Medulla oblongata (tissue), 1 donor: ENCODE measurements around the gene LTBP1.

Source experiments
- DNase-seq: peaks from one replicate; pipeline ENCODE4 v3.0.0-alpha.2; 2015; ENCODE audit errors: extremely low spot score

The LTBP1 gene

GRCh38 chr2:33115728-33116127, 169.0 kb downstream of the LTBP1 start:
- no peak for DNase-seq

DNA sequence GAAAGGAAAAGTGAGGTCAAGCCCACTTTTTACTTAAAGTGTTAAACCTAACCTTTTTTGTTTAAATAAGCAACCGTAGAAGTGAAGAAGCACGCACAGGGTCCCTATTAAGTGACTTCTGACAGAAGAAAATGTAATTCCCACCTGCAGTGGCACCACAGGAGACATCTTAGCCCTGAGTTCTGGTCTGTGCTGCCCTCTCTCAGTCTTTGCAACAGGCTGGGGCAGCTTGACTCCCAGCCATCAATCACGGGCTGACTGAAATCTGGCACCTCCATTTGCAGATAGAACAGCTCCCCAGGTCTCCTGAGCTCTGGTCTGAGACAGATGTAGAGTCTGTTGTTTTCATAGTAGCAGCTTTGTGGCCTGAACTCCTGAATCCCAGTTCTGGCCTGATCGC, 170.0 kb downstream of the LTBP1 start:
- DNase-seq = no peak

DNA sequence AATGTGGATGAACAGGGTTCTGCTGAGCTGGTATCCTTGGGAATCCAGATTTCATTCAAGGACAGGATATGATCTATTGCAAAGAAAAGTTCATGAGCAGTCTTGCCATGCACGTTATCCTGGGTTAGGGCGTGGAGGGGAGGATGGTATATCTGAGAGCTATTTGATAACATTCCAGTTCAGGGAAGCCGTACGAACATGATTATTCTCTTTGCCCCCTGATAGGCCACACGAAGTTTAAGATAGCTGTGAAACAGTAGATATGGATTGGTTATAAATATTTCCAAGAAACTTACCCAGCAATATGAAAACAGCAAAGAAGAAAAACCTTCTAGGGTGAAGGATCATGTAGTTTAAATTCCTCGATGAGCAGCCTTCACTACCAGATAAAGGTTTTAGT, 171.9 kb downstream of the LTBP1 start:
- DNase-seq = no peak

DNA sequence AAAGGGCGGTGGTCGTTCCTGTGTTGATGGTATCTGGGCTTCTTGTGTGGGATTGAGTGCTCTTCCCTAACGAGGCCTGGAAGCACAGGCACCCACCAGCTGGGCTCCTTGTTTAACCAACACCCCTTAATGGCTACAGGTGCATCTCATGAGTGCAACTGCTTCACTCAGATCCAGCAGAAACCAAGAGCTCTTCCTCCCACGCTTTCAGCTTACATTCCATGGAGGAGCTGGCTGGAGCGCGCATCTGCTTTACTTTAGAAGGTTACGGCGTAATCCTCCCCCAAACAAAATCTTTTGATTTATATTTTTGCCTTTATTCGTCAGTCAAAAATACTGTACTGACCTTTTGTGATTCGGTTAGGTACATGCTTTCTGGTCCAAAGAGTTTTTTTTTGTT, 174.7 kb downstream of the LTBP1 start:
- DNase-seq = no peak

DNA sequence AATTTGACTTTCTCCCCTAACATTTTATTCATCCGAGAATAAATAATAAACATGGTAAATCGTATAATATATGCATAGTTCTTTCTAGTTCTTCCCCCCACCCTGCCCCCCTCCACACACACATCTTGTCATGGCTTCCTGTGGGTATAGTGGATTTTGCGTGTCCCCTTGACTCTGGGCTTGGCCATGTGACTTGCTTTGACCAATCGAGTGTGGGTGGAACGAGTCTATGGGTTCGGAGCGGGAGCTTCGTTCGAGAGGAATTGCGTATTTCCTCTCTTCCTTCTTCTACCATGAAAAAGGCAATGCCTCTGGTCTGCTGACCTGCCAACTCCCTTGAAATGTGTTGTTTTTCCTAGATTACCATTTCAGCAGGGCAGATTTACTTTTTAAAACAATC, 175.2 kb downstream of the LTBP1 start:
- DNase-seq = no peak

DNA sequence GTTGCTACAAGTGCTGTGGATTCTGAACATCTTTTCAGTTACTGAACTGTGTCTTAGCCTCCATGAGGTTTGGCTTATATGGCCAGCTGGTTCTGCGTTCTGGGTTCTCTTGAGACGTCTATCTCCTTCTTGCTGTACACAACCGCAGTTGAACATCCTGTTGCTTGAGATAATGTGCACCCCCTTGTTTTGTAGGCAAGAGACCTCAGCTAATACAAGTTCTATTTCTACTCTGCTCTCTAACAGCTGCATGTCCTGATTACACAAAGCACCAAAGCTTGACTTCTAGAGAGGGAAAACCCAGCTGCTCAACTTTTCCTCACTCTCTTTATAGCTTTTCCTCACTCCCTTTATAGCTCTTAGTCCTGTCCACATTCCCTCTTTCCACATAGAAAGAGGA, 176.0 kb downstream of the LTBP1 start:
- DNase-seq = no peak

GRCh38 chr2:33123216-33123615, 176.5 kb downstream of the LTBP1 start:
- no peak for DNase-seq

GRCh38 chr2:33126552-33126951, 179.8 kb downstream of the LTBP1 start:
- DNase-seq = no peak

- DNase-seq = no peak
Measured at GRCh38 chr2:33126958-33127357, 180.2 kb downstream of the LTBP1 start.

DNA sequence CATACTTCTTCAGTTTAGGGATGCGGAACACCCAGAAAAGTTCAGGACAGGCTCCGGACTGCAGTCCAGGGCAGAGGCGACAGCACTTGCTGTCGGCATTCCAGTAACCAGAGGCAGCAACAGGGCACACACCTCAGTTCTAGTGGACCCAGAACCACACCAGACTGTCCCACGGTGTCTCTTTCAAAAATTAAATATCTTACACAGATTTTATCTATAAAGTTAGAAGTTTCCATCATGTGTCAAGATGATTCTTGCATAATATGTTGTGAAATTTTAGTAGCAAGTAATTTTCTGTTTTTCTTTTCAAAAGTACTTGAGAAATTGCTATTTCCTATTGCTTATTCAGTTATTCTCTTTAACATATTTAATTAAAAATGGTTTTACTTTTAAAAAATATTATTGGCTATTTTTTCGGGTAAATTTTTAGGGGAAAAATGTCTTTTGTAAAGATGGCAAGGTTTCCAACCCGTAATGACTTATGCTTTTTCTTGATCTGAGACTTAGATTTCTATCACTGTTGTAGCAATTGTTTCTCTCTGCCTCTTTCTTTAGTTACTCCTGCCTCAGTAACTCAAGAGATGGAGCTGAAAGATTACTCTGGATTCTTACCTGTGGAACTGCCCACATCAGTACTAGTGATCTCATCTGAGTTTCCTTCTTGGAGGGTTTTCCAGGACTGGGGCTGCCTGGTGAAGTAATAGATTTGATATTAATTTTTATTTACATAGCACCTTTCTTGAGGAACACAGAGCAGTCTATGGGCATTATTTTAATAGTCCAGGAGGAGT, 182.7 kb downstream of the LTBP1 start:
- no peak for DNase-seq

DNA sequence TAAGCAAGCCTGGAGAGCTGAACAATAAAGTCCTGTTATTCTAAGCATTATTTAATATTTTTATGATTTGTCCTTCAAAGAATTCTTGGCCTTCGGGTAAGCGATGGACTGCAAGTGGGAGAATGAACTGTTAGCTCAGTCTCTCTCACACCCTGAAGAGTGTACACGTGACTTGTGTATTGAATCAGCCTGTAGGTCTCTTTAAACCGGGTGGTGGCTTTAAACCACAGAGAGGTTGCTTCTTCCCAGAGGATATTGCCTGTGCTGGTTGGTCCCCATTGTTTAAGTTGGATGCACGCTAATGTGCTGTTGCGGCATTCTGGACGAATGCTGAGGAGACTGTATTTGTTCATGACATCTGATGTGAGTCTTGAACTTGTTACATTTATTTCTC, 183.3 kb downstream of the LTBP1 start:
- DNase-seq = no peak

GRCh38 chr2:33130544-33130943, 183.8 kb downstream of the LTBP1 start:
- no peak for DNase-seq

GRCh38 chr2:33131111-33131510, 184.4 kb downstream of the LTBP1 start:
- DNase-seq = no peak

DNA sequence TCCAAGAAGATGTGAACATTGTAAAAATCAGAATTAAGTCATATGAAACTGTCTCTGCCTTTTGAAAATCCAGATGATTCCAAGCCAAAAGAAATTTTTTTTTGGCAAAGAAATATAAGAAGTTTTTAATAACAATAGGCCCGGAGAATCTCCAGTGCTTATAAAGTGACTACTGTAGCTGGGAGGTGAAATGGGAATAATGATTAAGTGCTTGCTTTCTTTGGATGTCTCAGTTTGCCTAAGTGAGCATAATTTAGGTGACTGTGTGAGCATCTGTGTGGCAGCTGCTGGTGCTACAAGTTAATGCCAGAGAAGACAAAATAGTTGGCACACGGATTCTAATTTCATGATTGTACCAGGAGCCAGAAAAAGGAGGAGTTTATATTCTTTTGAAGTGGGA, 185.0 kb downstream of the LTBP1 start:
- DNase-seq = no peak

GRCh38 chr2:33133454-33133952, 186.8 kb downstream of the LTBP1 start:
- DNase-seq = no peak

GRCh38 chr2:33134086-33134771, 187.5 kb downstream of the LTBP1 start:
- peak; percentile 84 for DNase-seq

DNA sequence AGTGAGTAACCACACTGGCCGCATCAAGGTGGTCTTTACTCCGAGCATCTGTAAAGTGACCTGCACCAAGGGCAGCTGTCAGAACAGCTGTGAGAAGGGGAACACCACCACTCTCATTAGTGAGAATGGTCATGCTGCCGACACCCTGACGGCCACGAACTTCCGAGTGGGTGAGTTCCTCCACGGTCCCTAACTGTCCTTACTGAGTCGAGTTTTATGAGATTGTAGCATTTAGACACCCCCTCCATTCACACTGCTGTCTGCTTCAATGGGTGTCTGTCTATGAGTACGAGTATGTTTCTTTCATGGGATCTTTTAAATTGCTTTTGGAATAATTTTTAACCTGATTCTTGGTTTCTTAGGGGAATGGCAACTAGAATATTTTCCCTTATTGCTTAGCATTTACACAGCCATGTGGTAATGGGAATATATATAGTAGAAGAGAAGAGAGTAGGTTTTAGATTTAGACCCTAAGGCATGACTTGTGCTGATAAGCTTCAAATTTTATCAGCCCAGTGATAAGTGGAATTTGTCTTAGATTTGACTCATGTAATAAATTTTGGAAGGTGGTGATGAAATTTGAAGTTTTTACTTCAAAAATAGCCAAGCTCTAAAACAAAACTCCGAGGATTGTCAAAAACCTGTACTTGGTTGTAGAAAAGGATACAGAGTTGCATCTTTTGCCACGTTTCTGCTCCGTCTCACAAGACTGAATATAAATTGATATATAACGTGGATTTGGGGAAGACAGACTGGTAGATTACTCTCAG, 188.2 kb downstream of the LTBP1 start:
- peak; percentile 50 for DNase-seq

- peak; percentile 8 for DNase-seq
Measured at GRCh38 chr2:33135645-33136044, 188.9 kb downstream of the LTBP1 start.

DNA sequence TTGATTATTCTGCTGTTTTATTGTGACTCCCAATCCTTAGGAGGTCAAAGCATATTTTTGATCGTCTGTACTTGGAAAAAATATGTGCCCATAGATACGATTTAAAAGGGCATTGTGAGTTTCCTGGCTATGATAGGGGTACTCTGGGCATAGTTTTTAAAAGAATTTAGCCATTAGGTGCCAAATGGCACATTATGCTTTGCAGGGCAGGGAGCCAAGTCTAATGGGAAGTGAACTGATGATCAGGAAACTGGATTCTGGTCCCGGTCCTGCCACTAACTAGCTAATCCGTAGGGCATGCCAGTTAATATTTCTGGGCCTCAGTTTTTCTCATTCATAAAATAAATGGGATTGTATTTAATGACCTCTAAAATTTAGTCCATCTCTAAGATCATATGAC, 189.3 kb downstream of the LTBP1 start:
- peak; percentile 9 for DNase-seq

- DNase-seq = no peak
Measured at GRCh38 chr2:33136566-33136965, 189.8 kb downstream of the LTBP1 start.

DNA sequence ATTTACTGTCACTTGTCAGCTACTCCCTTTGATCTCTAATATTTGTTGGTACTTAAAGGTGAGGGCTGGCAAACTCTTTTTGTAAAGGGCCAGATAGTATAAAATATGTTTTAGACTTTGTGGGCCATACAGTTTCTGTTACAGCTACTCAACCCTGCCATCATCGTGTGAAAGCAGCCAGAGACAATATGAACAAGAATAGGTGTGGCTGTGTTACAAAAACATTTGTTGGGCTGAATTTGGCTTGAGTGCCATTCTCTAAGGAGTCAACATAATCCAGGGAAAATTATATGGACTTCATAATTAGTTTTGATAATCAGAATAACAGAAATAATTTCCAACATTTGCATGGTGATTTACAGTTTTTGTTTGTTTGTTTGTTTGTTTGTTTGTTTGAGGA, 190.6 kb downstream of the LTBP1 start:
- DNase-seq = no peak

DNA sequence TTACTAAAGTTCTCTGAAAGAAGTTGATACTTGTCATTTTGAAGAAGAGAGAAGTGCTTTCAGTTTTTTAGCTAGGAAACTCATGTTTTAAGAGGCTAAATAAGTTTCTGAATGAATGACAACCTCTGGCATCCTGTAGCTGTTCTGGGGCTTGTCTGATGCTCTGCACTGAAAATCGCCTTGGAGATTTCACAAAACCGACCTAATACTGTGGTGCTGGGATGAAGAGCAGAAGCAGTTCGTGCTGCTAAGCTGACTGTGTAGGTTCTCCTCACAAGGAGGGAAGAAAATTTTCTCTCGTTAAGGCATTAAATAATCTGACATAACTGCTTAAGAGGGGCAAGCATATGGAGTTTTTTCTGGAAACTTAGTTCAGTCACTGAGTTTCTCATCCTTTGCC, 193.2 kb downstream of the LTBP1 start:
- peak; percentile 23 for DNase-seq

GRCh38 chr2:33141476-33141875, 194.7 kb downstream of the LTBP1 start:
- DNase-seq = no peak
